Neural progenitor cell (in vitro differentiated cells): Measurements from ENCODE around the gene RHD.

Experiments
- EZH2 ChIP-seq: fragments of 200-600 bp; sonication (generic); IDR thresholded peaks from 2 replicates; pipeline ENCODE4 v1.6.1; 2017; ENCODE audit warnings: antibody characterized with exemption, mild to moderate bottlenecking, moderate library complexity
- TF ChIP-seq, protein P1 (sequence below): fragments of 200-600 bp; sonication (generic); IDR thresholded peaks from 2 replicates; pipeline ENCODE4 v1.5.1; 2017; ENCODE audit warnings: antibody characterized with exemption, mild to moderate bottlenecking

DNA sequence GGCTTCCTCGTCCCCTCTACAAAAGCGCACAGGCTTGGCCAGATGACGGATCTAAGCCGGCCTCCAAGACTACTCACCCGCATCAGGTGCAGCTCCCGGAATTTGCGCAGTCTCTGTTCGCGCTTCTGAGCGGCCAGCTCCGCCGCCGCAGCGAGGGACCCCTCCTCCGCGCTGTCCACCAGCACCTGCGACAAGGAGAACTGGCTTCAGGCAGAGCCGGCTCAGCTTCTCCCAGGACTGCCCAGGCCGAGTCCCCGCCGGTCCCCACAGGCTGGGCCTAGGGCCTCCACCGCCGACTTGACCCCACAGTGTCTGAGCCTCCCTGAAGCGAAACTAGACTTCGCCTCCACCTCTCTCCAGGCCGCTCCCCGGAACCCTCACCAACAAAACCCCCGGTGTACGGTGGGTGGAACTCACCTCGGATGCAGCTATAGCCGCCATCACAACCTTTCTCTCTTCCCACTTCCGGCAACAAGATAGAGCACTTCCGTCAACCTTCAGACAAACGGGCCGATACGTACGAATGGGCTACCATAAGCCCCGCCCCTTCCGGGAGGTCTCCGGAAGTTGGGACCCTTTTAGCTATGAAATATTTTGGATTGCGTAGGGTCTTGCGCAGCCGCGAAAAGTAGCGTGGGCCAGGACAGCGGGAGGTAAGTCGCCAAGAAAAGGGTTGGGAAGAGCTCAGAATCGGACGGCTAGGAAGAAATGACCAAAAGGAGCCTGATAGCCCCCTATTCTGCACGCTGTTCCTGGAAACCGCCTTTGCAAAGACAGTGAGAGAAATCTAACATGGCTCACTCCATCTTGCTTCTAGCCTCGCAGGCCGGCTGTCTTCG is 40.1 kb upstream of the RHD start, which contains the start of gene SYF2:
- TF ChIP-seq, protein P1, sequence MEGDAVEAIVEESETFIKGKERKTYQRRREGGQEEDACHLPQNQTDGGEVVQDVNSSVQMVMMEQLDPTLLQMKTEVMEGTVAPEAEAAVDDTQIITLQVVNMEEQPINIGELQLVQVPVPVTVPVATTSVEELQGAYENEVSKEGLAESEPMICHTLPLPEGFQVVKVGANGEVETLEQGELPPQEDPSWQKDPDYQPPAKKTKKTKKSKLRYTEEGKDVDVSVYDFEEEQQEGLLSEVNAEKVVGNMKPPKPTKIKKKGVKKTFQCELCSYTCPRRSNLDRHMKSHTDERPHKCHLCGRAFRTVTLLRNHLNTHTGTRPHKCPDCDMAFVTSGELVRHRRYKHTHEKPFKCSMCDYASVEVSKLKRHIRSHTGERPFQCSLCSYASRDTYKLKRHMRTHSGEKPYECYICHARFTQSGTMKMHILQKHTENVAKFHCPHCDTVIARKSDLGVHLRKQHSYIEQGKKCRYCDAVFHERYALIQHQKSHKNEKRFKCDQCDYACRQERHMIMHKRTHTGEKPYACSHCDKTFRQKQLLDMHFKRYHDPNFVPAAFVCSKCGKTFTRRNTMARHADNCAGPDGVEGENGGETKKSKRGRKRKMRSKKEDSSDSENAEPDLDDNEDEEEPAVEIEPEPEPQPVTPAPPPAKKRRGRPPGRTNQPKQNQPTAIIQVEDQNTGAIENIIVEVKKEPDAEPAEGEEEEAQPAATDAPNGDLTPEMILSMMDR: no peak
- peak; percentile 24 for TF ChIP-seq EZH2
